Stimulated activated CD4-positive, alpha-beta T cell treated with anti-CD3 and anti-CD28 coated beads, Interleukin-12 subunit alpha, Interleukin-12 subunit beta, amount 100 ng/mL, for 4 hours (primary cell): Measurements from ENCODE around the gene NFATC2.
"Not testable (repeated sequence)": the region's sequence is repeated elsewhere in the genome, so short reads cannot be mapped to it uniquely, and the experiment has no call there.

ENCODE experiments used
- DNase-seq: peaks from one replicate; pipeline ENCODE4 v3.0.0-alpha.2; 2020

NFATC2 gene

GRCh38 chr20:51468636-51469035 is 73.9 kb downstream of the NFATC2 start:
- no peak for DNase-seq

- DNase-seq, result no peak
Observed at GRCh38 chr20:51467956-51468626, 74.4 kb downstream of the NFATC2 start.

- DNase-seq, result no peak
Observed at GRCh38 chr20:51463998-51464397, 78.5 kb downstream of the NFATC2 start.

DNA sequence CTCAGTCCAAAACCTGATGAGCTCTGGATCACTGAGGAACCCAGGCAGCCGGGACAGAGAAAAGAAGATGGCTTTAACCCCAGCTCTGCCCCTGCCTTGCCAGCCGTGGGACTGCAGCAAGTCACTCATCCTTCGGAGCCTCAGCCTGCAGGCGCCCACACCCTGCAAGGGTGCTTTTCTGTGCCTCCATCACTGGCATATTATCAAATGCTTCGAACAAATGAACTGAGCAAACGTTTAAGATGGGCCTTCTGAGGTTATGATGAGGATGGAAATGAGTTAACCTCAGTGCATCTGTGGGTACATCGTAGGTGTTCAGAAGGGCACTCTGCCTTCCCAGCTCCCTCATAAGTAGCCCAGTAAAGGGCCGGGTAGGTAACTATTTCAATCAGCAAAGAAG is 79.0 kb downstream of the NFATC2 start:
- DNase-seq, result no peak

GRCh38 chr20:51462566-51463276 is 79.8 kb downstream of the NFATC2 start:
- no peak for DNase-seq

GRCh38 chr20:51461846-51462245 is 80.7 kb downstream of the NFATC2 start:
- DNase-seq, result not testable (repeated sequence)

GRCh38 chr20:51461306-51461705 is 81.2 kb downstream of the NFATC2 start:
- DNase-seq, result no peak

DNA sequence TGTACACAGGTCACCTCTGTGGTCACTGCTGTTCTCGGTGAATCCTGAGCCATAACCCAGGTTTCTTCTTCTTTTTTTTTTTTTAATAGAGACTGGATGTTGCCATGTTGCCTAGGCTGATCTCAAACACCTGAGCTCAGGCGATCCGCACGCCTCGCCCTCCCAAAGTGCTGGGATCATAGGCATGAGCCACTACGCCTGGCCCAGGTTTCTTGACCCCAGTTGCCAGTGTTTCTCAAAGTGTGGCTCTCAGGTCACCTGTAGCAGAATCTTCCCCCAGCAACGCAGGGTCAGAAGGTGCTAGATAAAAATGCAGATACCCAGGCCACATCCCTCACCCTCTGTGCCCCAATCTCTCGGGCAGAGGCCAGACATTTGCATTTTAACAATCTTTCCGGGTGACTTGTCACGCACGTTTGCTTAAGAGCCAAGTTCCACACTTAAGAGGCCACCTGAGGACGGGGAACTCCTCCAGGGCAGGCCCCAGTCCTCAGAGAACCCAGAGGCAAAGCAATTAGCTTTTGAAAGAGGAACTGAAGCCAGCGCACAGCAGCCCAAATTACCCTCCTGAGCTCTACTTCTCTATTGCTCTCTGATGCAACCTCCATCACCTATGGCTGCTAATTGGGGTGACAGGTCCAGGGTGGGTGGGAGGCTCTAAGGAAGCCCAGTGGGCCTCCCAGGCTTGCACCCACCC is 81.8 kb downstream of the NFATC2 start:
- no peak for DNase-seq

GRCh38 chr20:51460163-51460562 is 82.4 kb downstream of the NFATC2 start:
- DNase-seq, result no peak

DNA sequence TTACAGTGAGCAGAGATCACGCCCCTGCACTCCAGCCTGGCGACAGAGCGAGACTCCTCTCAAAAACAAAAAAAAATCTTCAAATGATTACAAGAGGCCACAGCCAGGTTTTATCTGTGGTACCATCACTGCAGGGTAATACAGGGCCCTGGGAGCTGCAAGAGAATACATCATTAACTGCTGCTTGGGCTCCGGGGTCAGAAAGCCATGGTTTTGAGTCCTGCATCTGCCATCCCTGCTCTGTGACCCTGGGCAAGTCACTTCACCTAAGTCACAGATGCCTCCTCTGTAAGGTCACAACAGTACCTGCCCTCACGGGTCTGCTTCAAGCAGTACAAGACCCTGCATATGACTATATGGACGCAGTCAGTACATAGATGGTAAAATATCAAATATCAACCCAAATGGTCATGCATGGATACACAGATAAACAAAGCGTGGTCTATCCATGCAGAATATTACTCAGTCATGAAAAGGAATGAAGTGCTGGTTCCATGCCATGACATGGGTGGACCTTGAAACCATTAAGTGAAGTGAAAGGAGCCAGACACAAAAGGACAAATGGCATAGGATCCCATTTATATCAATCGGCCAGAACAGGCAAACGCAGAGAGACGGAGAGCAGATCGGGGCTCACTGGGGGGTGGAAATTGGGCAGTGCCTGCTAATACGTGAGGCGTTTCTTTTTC is 83.6 kb downstream of the NFATC2 start:
- DNase-seq, result no peak

DNA sequence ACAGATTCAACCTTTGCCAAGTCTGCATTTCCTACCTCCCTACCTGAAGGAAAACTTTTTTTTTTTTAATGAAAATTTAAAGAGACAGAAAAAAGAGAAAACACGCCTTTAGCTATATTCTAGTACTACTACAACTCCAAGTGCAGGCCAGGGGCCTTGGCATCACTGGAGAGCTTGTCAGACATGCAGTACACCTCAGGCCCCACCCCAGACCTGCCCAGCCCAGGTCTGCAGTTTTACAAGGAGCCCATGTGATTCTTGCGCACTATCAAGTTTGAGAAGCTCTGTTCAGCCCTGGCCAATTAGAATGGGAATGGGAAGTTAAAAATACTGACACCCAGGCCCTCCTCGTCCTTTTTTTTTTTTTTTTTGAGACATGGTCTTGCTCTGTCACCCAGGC is 85.0 kb downstream of the NFATC2 start:
- no peak for DNase-seq

DNA sequence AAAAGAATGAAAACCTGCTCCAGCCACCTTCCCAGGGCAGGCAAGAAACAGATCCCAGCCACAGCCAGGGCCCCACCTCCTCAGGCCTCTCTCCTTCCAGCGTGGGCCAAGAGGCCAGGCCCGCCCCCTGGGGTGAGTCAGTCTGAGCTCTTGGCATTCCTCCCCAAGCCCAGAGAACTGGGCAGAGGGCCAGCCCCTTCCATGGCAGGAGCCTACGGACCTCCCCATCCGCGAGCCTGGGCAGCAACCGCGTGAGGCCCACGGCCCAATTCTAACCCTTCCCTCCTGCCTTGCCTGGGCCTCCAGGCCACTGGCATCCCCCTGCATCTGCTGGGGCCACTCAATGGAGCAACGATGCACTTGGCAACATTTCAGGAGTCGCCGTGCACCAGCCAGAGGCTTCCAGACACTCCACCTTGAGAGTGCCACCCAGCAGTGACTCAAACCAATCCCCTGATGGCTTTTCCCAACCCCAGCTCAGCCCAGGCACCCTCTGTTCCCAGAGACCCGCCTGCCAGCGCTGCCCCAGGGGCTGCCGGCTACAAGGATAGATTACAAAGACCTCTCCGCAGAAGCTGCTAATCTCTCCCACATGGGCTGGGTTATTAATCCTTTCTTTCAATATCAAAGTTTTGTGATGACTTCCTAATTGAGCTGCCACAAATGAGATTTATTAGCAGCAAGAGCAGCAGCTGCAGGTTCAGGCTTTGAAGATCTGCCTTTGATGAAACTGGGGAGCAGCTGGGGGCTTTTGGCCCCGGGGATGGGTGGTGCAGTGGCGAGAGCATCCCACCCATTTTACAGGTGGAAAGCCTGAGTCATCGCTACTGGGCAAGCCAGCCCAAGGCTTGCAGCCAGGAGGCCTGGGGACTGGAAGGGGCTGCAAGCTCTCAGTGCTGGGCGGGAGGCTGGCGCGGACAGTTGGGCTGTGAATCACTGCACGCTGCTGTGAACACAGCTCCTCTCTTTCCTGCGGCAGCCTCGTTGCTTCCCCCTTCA is 85.7 kb downstream of the NFATC2 start:
- DNase-seq, result no peak

- no peak for DNase-seq
Observed at GRCh38 chr20:51454250-51454865, 88.2 kb downstream of the NFATC2 start.

DNA sequence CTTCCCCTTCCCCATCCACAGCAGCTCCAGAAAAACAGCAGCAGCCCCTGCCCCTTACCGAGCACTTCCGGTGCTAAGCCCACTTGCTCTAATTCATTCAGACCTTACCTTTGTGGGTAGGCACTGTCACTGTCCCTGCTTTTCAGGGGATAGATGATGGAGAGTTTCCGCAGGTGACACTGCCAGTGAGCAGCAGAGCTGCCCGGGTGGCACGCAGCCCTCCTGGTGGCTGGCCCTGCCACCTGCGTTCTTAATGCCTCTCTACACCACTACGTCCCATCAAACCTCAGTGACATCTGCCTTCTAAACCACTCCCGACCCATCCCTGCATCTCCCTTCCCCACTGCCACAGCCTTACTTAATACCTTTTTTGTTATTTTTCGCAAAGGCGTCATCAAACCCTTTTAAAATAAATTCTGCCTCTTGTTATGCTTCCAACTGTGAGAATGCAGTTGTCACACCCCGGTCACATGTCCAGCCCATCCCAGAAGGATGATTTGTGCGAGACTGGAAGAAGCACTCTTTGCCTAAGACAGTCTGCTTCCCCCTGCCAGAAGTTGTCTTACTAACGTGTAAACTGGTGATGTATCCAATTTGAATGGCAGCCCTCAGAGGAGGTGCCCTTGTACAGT is 89.7 kb downstream of the NFATC2 start:
- DNase-seq, result no peak

DNA sequence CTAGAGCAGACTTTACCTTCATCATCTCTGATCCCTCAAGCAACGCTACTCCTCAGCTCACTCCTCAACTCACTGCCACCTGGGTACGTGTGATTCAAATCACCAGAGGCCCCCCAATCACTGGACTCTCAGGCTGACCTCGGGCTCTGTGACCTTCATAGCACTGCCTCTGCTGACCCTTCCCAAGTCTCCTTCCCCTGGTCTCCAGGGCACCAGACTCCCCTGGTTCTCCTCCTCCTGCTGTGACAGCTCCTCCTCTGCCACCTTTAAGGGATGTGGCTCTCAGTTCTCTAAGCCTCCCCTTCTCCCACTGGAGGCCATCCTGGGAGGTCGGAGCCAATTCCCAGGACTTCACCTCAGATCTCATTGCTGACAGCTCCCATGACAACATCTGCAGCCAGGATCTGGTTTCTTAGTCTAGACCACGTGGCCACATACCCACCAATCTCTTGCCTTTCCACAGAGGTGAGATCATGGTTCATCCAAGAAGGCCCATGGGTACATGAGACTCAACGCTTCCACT is 90.4 kb downstream of the NFATC2 start:
- DNase-seq, result no peak

DNA sequence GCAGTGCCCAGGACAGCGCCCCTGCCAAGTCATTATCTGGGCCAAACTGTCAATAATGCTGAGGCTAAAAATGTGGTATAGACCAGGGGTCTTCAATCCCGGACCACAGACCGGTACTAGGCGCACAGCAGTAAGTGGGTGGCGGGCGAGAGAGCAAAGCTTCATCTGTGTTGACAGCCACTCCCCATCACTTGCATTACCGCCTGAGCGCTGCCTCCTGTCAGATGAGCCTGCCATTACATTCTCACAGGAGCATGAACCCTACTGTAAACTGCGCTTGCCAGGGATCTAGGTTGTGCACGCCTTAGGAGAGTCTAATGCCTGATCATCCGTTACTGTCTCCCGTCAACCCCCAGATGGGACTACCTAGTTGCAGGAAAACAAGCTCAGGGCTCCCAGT is 91.0 kb downstream of the NFATC2 start:
- DNase-seq, result no peak

DNA sequence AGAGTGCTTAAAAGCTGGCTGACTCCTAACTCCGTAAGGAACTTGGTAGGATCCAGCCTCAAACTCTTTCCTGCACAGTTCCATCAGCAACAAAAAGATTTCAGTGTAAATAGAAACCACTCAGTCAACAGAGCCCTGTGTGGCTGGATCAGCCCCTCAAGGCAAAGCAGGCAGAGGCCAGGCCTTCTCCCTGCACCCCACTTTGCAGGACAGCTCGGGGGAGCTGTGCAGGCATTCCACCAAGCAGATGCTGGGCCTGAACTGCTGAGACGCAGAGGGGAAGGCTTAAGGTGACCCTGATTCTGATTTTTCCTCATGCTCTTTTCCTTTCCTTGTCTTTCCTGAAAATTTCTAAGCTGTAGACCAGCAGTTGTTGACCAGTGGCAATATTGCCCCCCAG is 91.5 kb downstream of the NFATC2 start:
- no peak for DNase-seq

GRCh38 chr20:51450221-51450712 is 92.3 kb downstream of the NFATC2 start:
- DNase-seq, result no peak

GRCh38 chr20:51449498-51450220 is 92.9 kb downstream of the NFATC2 start:
- no peak for DNase-seq

GRCh38 chr20:51447765-51448148 is 94.8 kb downstream of the NFATC2 start:
- DNase-seq, result no peak
